Erythroblast (primary cell): ENCODE results near the gene KCNA5.

Source experiments
- GATA1 ChIP-seq: IDR thresholded peaks from 2 replicates; pipeline ENCODE4 v1.6.1; 2011; ENCODE audit warnings: low read depth, mild to moderate bottlenecking, control low read depth, low read length, moderate library complexity
- POLR2A ChIP-seq: IDR thresholded peaks from 2 replicates; pipeline ENCODE4 v1.6.1; 2011; ENCODE audit warnings: mild to moderate bottlenecking, low read length

DNA sequence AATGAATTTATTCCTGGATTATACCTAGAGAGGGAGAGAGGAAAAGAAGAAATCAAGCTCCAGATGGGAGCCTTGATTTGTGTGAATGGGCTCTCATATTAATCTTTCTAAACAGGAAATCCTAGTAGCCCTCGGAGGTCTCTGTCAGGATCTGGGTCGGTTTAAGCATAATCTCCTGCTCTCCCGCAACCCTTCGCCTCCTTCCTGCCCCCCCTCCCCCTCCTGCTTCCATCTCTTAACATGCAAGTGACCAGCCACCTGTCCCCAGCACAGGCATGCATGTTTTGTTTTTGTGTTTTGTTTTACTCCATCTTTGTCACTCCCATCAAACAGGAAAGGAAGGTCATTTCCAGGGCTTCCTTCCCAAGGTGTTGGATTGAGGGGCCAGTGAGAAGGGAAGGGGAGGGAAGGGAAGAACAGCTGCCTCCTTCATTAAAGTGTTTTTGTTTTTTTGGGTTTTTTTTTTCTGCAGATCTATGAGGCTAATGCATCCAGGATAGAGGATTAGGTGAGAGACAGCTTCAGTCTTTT lies 4.8 kb upstream of the KCNA5 start:
- TF ChIP-seq POLR2A (no peak), GATA1 (no peak)
